Erythroblast (primary cell): ENCODE results near the gene LRIG2.

Source experiments
- GATA1 ChIP-seq: IDR thresholded peaks from 2 replicates; pipeline ENCODE4 v1.6.1; 2011; ENCODE audit warnings: low read depth, mild to moderate bottlenecking, control low read depth, low read length, moderate library complexity
- POLR2A ChIP-seq: IDR thresholded peaks from 2 replicates; pipeline ENCODE4 v1.6.1; 2011; ENCODE audit warnings: mild to moderate bottlenecking, low read length

DNA sequence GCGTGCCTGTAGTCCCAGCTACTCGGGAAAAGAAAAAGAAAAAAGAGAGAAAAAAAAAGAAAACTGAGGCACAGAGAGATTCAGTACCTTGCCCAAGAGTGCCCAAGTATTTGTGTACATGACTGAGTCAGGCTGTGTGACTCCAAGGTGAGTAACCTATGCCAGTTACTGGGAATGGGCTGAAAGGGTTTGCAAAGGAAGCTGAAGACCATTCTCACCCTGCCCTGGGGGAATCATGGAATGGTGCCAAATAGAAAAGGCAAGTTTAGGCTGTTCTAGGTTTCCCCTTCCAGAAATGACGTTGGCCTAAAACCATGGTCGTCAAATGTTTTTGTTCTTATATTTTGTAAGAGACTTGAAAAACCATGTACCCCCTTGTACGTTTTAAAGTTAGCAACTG is 37.9 kb upstream of the LRIG2 start:
- TF ChIP-seq POLR2A (no peak), GATA1 (no peak)
